Lower leg skin (tissue), 3 donors: ENCODE measurements around the gene PTPRZ1.

Experiments
- CTCF ChIP-seq, 3 donors: fragments of 450-650 bp; IDR thresholded peaks; one replicate each; pipeline ENCODE4 v1.5.1; 2016; ENCODE audit warnings: antibody characterized with exemption in 3 of 3, mild to moderate bottlenecking in 3 of 3, moderate library complexity in 2 of 3
- POLR2A ChIP-seq, 2 donors: fragments of 450-650 bp; IDR thresholded peaks; one replicate each; pipeline ENCODE4 v1.6.1; 2016 to 2017; ENCODE audit warnings: antibody characterized with exemption in 2 of 2, mild to moderate bottlenecking in 1 of 2, moderate library complexity in 1 of 2

- TF ChIP-seq CTCF (IDR thresholded peaks at IDR 0.05) = no peak
- TF ChIP-seq POLR2A (IDR thresholded peaks at IDR 0.05) = no peak
Measured at GRCh38 chr7:121847041-121847440, 25.9 kb upstream of the PTPRZ1 start.
